Thoracic aorta endothelial cell (primary cell): Measurements from ENCODE around the gene MEDAG. TPM values are rescaled to one million over a fixed set of nuclear protein-coding genes. Genes with fewer than 3 reads are reported as not detected.

Source experiments
- total RNA-seq: library from RNA; depleted of rRNA; stranded (reverse); fragments of >200 nt; gene quantifications from 2 replicates; pipeline ENCODE4 v1.2.3, GENCODE V29; 2012

MEDAG gene
- total RNA-seq = 13.0 and 20.5 TPM in 2 replicates

GRCh38 chr13:30905932-30906383 is at the start of gene MEDAG:
Gene MEDAG (plus strand): TSS chr13:30906271. CDS start chr13:30906516, 245 bp downstream.

DNA sequence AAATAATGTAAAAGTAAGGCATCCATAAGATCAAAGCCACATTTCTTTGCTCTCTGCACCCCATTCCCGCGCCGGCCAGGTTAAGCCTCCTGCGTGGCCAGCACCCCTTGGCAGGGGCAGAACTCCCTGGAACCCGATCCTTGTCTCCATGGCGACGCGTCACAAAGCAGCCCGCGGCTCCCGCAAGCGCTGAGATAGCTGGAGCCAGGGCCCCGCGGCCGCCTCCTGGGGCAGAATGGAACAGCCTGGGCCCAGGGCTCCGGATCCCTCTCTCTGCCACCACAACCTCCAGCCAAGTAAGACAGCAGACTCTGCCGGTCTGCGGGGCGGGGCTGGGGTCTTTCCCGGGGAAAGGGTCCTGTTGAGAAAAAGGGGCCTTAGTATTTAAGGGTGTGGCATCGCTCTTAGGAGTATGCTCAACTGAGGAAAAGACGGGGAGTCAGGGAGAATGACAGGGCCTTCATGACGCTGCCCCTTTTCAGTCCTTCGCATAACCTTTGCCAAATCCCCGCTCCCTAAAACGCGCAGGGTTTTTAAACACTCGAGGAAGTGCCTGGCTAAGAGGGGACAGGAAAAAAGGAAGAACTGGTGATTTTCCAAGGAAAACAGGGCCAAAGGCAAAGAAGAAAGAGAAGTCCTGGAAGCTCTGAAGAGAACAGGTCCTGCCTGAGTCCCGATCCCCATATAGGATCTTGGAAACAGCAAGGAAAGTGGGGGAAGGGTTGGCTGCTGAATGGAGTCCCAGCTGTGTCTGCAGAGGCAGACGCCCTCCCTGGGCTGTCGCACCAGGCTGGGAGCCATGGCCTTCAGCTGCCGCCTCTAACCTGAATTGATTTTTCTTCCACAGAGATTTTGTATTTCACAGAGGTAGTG is 26.6 kb downstream of the MEDAG start, which contains the start of gene TEX26:
TEX26 (plus strand) TSS at position 176 of the 873 bp plus-strand sequence; CDS start at position 236, 60 bp downstream.

Other genes starting within 250 kb of the MEDAG start
- gene ALOX5AP, start 170.7 kb upstream of the MEDAG start, total RNA-seq = not detected in 2 replicates
- gene TEX26, start 26.4 kb downstream of the MEDAG start, total RNA-seq = not detected in 2 replicates